RWPE1 (cell line): ENCODE results near the gene ADGRV1.

ENCODE experiments used
- CTCF ChIA-PET: fragments of 350-600 bp; sonication (Branson Sonifier 250); formaldehyde crosslinking; extraction: SDS; loops from one replicate; lab custom pipeline; 2021; lab: Yijun Ruan, JAX
- POLR2A ChIA-PET: fragments of 400-600 bp; formaldehyde crosslinking; extraction: SDS; loops from one replicate; lab custom pipeline; 2020; ENCODE audit warnings: antibody characterized with exemption; ENCODE audit not compliant: low non-redundant PET; lab: Yijun Ruan, JAX
- DNase-seq: peaks from one replicate; pipeline ENCODE4 v3.0.0; 2012; ENCODE audit warnings: low spot score
- H3K27ac ChIP-seq: fragments of 450-650 bp; 2 replicates; pipeline ENCODE4 v1.5.1; 2017
- TF ChIP-seq, protein P1 (sequence below): fragments of 450-650 bp; conservative IDR thresholded peaks from 2 replicates; pipeline ENCODE4 v1.5.1; 2017; ENCODE audit warnings: low read depth, mild to moderate bottlenecking

The ADGRV1 gene

DNA sequence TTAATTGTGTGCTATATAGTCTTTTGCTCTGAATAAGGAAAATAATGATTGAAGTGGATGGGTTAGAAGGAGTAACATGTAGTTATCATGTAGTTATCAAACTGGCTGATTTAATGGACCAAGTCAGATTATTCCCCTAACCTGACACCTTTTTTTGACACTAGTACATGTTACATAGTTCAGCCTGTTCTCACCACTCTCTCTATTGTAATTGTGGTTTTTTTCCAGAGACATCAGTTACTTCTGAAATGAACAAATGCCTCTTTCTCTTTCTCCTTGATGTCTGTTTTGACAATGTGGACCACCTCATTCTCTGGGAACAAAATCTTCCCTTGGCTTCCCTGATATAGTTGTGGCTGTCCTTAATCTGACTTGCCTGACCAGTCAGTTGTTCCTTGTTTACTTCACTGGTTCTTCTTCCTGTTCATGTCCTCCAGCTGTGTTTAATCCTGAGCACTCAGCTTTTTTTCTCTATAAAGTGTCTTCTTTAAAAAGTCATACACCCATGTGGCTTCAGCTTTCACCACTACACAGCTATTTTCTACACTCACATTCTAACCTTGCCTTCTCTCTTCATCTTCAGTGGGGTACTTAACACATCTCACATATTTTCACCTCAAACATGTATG is 581.1 kb downstream of the ADGRV1 start:
- POLR2A ChIA-PET: no interaction called here
- TF ChIP-seq, protein P1, sequence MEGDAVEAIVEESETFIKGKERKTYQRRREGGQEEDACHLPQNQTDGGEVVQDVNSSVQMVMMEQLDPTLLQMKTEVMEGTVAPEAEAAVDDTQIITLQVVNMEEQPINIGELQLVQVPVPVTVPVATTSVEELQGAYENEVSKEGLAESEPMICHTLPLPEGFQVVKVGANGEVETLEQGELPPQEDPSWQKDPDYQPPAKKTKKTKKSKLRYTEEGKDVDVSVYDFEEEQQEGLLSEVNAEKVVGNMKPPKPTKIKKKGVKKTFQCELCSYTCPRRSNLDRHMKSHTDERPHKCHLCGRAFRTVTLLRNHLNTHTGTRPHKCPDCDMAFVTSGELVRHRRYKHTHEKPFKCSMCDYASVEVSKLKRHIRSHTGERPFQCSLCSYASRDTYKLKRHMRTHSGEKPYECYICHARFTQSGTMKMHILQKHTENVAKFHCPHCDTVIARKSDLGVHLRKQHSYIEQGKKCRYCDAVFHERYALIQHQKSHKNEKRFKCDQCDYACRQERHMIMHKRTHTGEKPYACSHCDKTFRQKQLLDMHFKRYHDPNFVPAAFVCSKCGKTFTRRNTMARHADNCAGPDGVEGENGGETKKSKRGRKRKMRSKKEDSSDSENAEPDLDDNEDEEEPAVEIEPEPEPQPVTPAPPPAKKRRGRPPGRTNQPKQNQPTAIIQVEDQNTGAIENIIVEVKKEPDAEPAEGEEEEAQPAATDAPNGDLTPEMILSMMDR: no peak
- no peak for DNase-seq
- no peak overlapping the region for H3K27ac ChIP-seq
- CTCF ChIA-PET: no interaction called here

DNA sequence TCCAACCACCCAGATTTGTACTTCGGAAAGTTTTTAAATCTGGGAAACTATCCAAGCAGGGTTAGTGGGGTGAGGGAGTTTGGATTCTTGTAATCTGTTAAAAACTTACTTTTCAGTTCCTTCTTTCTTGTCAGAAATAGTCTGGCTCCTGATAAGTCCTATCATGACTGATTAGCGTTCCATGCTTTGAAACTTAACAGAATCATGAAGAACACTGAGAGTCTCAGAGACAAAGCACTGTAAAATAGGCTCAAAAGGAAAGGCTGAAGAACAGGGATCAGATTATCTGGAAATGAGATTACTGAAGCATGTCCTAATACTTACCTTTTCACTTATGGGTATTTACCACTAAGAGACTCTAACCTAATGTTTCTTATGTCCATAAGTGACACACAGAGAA is 582.1 kb downstream of the ADGRV1 start:
- POLR2A ChIA-PET: no interaction called here
- DNase-seq: no peak
- no peak overlapping the region for H3K27ac ChIP-seq
- CTCF ChIA-PET: interaction anchor here (0.7 kb wide), 1 partner anchor 186 kb away, joined by 3 read pairs; no protein-coding TSS in a partner anchor
- TF ChIP-seq, protein P1: no peak

DNA sequence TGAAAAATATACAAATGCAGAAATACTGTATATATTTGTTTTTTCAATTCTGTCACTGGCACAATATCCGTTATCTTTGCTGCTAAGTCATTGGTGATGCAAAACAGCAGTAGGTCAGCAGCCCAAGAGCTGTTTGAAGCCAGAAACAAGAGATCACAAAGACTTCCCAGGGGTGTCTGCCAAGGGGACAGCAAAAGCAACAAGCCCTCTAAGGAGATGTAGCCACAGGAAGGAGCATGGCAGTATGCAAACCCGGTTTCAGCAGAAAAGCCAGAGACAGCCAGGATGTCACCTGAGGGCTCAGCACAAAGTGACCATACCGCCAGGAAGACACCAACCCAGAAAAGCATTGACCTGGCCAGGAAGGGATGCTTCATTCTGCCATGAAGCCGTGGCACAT is 583.0 kb downstream of the ADGRV1 start:
- POLR2A ChIA-PET: no interaction called here
- DNase-seq: no peak
- TF ChIP-seq, protein P1: no peak
- CTCF ChIA-PET: interaction anchor here (0.8 to 2.1 kb wide), 2 partner anchors 165 to 243 kb away, joined by 3 to 8 read pairs; no protein-coding TSS in a partner anchor
- no peak overlapping the region for H3K27ac ChIP-seq

DNA sequence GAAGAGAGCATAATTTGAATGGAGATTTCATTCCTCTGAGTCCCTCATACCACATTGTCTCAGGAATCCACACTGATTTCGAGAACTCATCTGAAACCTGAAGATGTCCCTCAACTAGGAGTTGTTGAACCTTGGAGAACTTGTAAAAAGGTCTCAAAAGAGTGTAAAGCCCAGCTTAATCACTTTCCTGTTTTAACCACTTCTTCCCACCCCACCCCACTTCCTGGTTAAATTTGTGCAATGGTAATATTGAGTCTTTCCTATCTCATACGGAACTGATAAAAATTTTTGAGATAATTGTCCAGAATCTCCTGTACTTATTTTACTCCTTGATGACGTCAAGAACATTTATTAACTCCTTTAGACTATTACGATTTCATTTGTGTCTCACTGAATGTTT is 583.8 kb downstream of the ADGRV1 start:
- ChIA-PET CTCF (interaction anchor here (0.8 to 2.1 kb wide), 2 partner anchors 164 to 242 kb away, joined by 3 to 8 read pairs; no protein-coding TSS in a partner anchor), POLR2A (no interaction called here)

DNA sequence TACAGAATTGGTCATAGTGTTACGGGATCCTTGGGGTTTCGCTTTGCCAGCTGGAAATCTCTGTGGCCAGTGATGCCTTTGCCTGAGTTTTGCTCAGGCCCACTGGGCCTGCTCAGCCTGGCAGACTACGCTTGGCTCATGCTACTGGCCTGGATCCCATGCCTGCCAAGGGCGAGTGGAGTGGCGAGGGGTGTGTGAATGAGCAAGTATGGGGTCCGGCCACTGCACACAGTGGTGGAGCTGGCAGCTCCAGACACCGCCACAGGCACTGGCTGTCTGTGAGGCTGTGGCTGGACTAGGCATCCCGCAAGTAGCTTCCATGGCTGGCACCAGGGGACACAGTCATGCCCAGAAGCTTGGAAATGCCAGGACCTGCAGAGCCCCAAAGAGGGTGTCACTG is 584.2 kb downstream of the ADGRV1 start:
- H3K27ac ChIP-seq: no peak overlapping the region
- ChIA-PET POLR2A (no interaction called here), CTCF (interaction anchor here (2.1 kb wide), 1 partner anchor 242 kb away, joined by 8 read pairs; no protein-coding TSS in a partner anchor)
- no peak for DNase-seq
- TF ChIP-seq, protein P1: no peak

More for the DNA sequence above, 583.8 kb downstream of the ADGRV1 start:
- DNase-seq: no peak
- no peak overlapping the region for H3K27ac ChIP-seq
- TF ChIP-seq, protein P1: no peak

DNA sequence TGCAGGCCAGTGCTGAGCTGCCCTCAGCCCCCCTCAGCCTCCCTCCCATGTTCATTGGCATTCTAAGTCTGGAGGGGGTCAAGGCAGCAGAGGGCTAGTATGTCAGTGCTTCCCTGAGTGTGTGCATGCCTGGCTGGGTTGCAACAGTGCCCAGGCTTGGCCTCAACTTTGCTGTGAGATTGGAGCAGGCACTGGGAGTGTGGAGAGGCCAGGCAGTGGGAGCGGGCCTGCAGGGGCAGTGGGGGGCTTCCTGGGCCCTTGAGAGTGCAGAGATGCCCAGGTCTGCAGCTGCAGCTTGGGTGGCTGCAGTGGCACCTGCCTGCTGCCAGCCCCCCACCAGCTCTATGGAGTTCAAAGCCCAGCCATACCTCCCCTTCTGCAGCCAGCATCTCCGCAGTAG is 585.2 kb downstream of the ADGRV1 start:
- CTCF ChIA-PET: interaction anchor here (0.6 kb wide), 1 partner anchor 365 kb away, joined by 3 read pairs; no protein-coding TSS in a partner anchor
- no peak overlapping the region for H3K27ac ChIP-seq
- no peak for DNase-seq
- TF ChIP-seq, protein P1: no peak
- POLR2A ChIA-PET: no interaction called here
